CD4-positive, alpha-beta memory T cell (primary cell): ENCODE results near the gene NTN3. TPM values are rescaled to one million over a fixed set of nuclear protein-coding genes. Genes with fewer than 3 reads are reported as not detected.

Experiments used
- CTCF ChIA-PET: fragments of 350-600 bp; sonication (Branson Sonifier 250); formaldehyde crosslinking; loops from one replicate; lab custom pipeline; 2021; ENCODE audit warnings: inconsistent platforms; ENCODE audit not compliant: partially characterized antibody; lab: Charles Lee
- POLR2A ChIA-PET: fragments of 350-600 bp; sonication (Branson Sonifier 250); formaldehyde crosslinking; loops from one replicate; lab custom pipeline; 2021; ENCODE audit not compliant: partially characterized antibody; lab: Charles Lee
- DNase-seq, 5 donors: peaks; one replicate each; pipeline versions ENCODE4 v3.0.0 to v3.0.0-alpha.2; 2020 to 2022; ENCODE audit warnings: mixed read lengths in 1 of 5
- H3K27ac ChIP-seq: one replicate; pipeline ENCODE4 v1.7.0; 2013; ENCODE audit warnings: low read depth, low read length
- H3K27me3 ChIP-seq: 2 replicates; pipeline ENCODE4 v1.7.0; 2013; ENCODE audit warnings: mild to moderate bottlenecking, low read length, moderate library complexity; ENCODE audit not compliant: insufficient read depth
- H3K36me3 ChIP-seq: 2 replicates; pipeline ENCODE4 v1.7.0; 2013; ENCODE audit warnings: mild to moderate bottlenecking, low read length, moderate library complexity; ENCODE audit not compliant: insufficient read depth
- H3K4me1 ChIP-seq: 2 replicates; pipeline ENCODE4 v1.7.0; 2013; ENCODE audit warnings: mild to moderate bottlenecking, low read length, moderate library complexity; ENCODE audit not compliant: insufficient read depth
- H3K4me3 ChIP-seq, 2 donors: one replicate each; pipeline ENCODE4 v1.7.0; 2013; ENCODE audit warnings: low read length in 2 of 2, mild to moderate bottlenecking in 1 of 2
- H3K9me3 ChIP-seq, 2 donors: one replicate each; pipeline ENCODE4 v1.7.0; 2013; ENCODE audit warnings: low read length in 2 of 2, control low read depth in 1 of 2; ENCODE audit not compliant: control insufficient read depth in 1 of 2
- H3K27ac Mint-ChIP-seq, 7 donors: one replicate each; pipeline ENCODE4 v1.8.0; 2020 to 2021; ENCODE audit warnings: mixed read lengths in 7 of 7, mild to moderate bottlenecking in 6 of 7, inconsistent platforms in 3 of 7, moderate library complexity in 3 of 7
- H3K27me3 Mint-ChIP-seq, 2 donors: one replicate each; pipeline ENCODE4 v1.8.0; 2020 to 2021; ENCODE audit warnings: mixed read lengths in 2 of 2
- H3K36me3 Mint-ChIP-seq, 2 donors: one replicate each; pipeline ENCODE4 v1.8.0; 2020 to 2021; ENCODE audit warnings: mixed read lengths in 2 of 2, inconsistent platforms in 1 of 2, mild to moderate bottlenecking in 1 of 2
- H3K4me1 Mint-ChIP-seq, 4 donors: one replicate each; pipeline ENCODE4 v1.8.0; 2020 to 2021; ENCODE audit warnings: mixed read lengths in 4 of 4, mild to moderate bottlenecking in 1 of 4
- H3K4me3 Mint-ChIP-seq, 8 donors: one replicate each; pipeline ENCODE4 v1.8.0; 2020 to 2021; ENCODE audit warnings: mixed read lengths in 8 of 8, mild to moderate bottlenecking in 7 of 8, moderate library complexity in 6 of 8, inconsistent platforms in 3 of 8
- H3K9me3 Mint-ChIP-seq, 8 donors: one replicate each; pipeline ENCODE4 v1.8.0; 2020 to 2021; ENCODE audit warnings: mixed read lengths in 8 of 8, mild to moderate bottlenecking in 5 of 8, inconsistent platforms in 3 of 8, moderate library complexity in 1 of 8
- intact Hi-C: fragments of 100-400 bp; cut with micrococcal nuclease; formaldehyde crosslinking; loops from one replicate; pipeline ENCODE4 v1.15.1; 2023
- polyA plus RNA-seq, 2 donors: library from polyadenylated mRNA; unstranded; fragments of 300-500 nt; fragmentation: Illumina TruSeq; gene quantifications; one replicate each; pipeline ENCODE4 v1.2.3, GENCODE V29; 2021
- total RNA-seq, 2 experiments: library from RNA; stranded (reverse); gene quantifications; one replicate each; pipeline ENCODE4 v1.2.3, GENCODE V29; 2021

The NTN3 gene
- total and polyA plus RNA-seq, 4 experiments from 2014 or later: not detected

DNA sequence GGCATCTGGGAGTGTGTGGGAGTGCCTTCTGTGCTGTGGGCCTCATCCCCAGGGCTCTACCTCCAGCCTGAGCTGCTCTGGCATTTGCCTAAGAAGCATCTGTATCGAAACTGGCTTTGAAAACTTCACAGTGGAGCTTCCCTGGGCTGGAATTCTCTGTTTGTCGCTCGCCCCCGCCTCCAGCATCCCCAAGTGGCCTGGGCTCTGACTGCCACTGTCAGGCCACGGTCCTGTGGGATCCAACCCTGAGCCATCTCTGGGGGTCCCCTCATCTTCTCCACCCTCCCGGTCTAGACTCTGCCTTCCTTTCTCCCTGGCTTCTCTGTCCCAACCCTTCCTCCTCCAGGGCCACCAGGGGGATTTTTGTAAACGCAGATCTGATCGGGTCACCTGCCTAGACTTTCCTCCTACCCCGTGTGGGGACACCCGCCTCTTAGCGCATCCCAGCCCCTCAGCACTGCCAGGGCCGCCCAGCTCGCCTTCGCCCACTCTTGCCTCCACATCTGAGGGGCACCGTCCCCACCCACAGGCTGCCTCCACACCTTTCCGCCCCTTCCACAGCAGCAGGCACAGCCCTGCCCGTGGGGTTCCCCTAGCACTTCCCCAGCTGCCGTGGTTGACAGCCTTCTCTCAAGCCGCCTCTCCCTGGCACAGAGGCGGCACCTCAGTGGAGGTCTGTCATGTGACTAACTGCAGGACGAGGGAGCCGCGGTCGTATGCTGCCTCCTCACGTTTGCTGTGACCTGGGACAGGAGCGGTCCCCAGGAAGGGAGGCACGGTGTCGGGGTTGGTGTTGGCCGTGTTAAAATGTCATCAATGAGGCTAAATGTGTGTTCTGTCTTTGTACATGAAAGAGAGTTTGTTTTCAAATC is 15.8 kb downstream of the NTN3 start:
- H3K27ac ChIP-seq: no peak overlapping the region

DNA sequence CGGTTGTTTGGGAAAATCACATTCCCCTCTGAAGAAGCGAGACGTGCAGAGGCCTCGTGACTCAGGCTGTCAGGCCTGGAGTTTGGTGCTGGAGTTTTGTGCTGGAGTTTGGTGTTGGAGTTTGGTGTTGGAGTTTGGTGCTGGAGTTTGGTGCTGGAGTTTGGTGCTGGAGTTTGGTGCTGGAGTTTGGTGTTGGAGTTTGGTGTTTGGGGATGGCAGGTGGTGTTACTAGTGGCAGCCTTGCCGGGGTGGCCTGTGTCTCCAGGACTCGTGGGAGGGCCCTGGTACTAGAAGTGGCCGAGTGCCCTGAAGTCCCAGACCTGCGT is 16.4 kb downstream of the NTN3 start:
- Histone ChIP-seq H3K4me1 (peaks cover 14% of the 10 kb centered on the region), H3K27ac (no peak overlapping the region), H3K9me3 (no peaks in the 10 kb centered on the region), H3K27me3 (no peaks in the 10 kb centered on the region), H3K36me3 (no peaks in the 10 kb centered on the region), H3K4me3 (no peak overlapping the region)
- Mint-ChIP-seq H3K36me3 (peaks cover 0 to 1% of the 10 kb centered on the region in 2 donors), H3K4me1 (peaks cover 9 to 19% (median 13%) of the 10 kb centered on the region in 4 donors), H3K4me3 (peak overlapping the region in 7 of 8 donors; percentile 23 to 68 (median 57)), H3K27ac (peak overlapping the region; percentile 66 to 95 (median 89)), H3K9me3 (no peaks in the 10 kb centered on the region), H3K27me3 (no peaks in the 10 kb centered on the region)
- CTCF ChIA-PET: interaction anchor here (0.9 to 2.5 kb wide), 5 partner anchors 13 to 293 kb away, joined by 3 to 13 read pairs (median 5); partner anchors contain the start of genes CCNF and TBC1D24
- DNase-seq: no peak
- intact Hi-C loops: loop anchor here (1.0 kb wide), 6 partner anchors 13 to 464 kb away; partner anchors contain the start of genes ABCA3, ATP6V0C and TEDC2
- POLR2A ChIA-PET: interaction anchor here (1.3 to 2.0 kb wide), 3 partner anchors 13 to 282 kb away, joined by 4 to 8 read pairs (median 4); partner anchors contain the start of genes CCNF, MLST8 and TBC1D24

More for the DNA sequence above, 15.8 kb downstream of the NTN3 start:
- H3K27ac Mint-ChIP-seq: peak overlapping the region; percentile 66 to 95 (median 89)
- no peaks in the 10 kb centered on the region for H3K9me3 Mint-ChIP-seq
- Histone ChIP-seq H3K4me1 (peaks cover 14% of the 10 kb centered on the region), H3K9me3 (no peaks in the 10 kb centered on the region), H3K27me3 (no peaks in the 10 kb centered on the region), H3K4me3 (no peak overlapping the region), H3K36me3 (no peaks in the 10 kb centered on the region)
- H3K4me3 Mint-ChIP-seq: peak overlapping the region; percentile 23 to 68 (median 58)
- peak; percentile 76 to 91 (median 80) for DNase-seq
- intact Hi-C loops: loop anchor here (1.0 kb wide), 6 partner anchors 13 to 464 kb away; partner anchors contain the start of genes ABCA3, ATP6V0C and TEDC2
- no peaks in the 10 kb centered on the region for H3K27me3 Mint-ChIP-seq
- H3K36me3 Mint-ChIP-seq: peaks cover 0 to 1% of the 10 kb centered on the region in 2 donors
- POLR2A ChIA-PET: interaction anchor here (0.7 to 2.0 kb wide), 6 partner anchors 12 to 282 kb away, joined by 3 to 8 read pairs (median 4); partner anchors contain the start of genes CCNF, MLST8 and TBC1D24
- CTCF ChIA-PET: interaction anchor here (0.8 to 2.5 kb wide), 7 partner anchors 10 to 292 kb away, joined by 3 to 13 read pairs (median 5); partner anchors contain the start of genes ABCA3, CCNF and TBC1D24
- H3K4me1 Mint-ChIP-seq: peaks cover 9 to 19% (median 13%) of the 10 kb centered on the region in 4 donors

DNA sequence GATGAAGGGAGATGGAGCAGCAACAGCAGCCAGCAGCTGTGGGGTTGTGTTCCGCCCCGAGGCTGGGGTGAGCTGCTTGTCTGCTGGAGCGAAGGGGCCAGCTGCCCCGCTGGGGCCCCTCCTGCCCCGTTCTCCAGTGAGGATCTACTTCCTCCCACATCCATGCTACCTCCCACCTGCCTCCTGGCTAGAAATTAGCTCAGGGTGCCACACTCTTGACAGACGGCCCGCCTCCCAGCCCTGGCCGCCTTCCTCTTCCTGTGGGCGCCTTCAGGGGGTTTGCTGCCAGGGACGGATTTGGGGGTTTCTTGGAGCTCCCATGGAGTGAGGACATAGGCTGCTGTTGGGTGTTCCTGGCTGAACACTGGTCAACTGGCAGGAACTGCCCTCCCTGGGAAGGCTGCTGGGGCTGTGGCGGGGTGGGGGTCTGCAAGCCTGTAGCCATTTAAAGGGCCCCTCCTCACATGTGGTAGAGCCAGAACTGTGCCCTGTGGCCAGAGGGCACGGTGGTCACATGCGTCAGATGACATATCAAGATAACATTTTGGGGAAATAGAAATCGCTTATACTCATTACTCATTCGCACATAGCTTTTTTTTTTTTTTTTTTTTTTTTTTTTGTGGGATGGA is 16.9 kb downstream of the NTN3 start:
- ChIA-PET CTCF (interaction anchor here (0.6 to 2.5 kb wide), 7 partner anchors 15 to 294 kb away, joined by 3 to 13 read pairs (median 3); partner anchors contain the start of gene CCNF), POLR2A (interaction anchor here (1.5 to 2.0 kb wide), 2 partner anchors 14 to 58 kb away, joined by 4 to 8 read pairs; partner anchors contain the start of genes CCNF and TBC1D24)
- Histone ChIP-seq H3K27me3 (no peaks in the 10 kb centered on the region), H3K4me3 (no peak overlapping the region), H3K4me1 (peaks cover 14% of the 10 kb centered on the region), H3K36me3 (no peaks in the 10 kb centered on the region), H3K9me3 (no peaks in the 10 kb centered on the region), H3K27ac (no peak overlapping the region)
- no peak overlapping the region for H3K4me3 Mint-ChIP-seq
- no peak for DNase-seq
- peaks cover 9 to 19% (median 13%) of the 10 kb centered on the region in 4 donors for H3K4me1 Mint-ChIP-seq
- H3K36me3 Mint-ChIP-seq: peaks cover 0 to 1% of the 10 kb centered on the region in 2 donors
- intact Hi-C loops: loop anchor here (1.0 kb wide), 6 partner anchors 14 to 465 kb away; partner anchors contain the start of genes ABCA3, ATP6V0C and TEDC2
- no peaks in the 10 kb centered on the region for H3K27me3 Mint-ChIP-seq
- H3K27ac Mint-ChIP-seq: peak overlapping the region in 1 of 7 donors; percentile 95
- H3K9me3 Mint-ChIP-seq: no peaks in the 10 kb centered on the region

DNA sequence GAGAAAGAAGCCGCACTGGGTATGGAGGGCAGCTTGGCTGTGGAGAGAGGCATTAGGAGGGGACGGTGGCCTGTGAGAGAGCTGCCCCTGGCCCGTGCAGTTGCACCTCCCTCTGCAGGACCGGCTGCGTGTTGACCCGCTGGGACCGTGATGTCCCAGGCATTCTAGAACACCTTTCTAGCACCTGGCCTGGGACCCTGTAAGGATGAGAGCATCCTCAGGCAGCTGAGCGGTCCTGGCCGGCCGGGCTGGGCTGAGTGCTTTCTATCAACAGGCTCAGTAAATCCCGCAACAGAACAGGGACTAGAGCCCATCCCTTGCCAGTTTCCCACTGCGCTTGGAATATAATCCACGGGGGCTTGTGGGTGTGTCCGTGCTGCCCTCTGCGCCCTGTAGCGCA is 18.5 kb downstream of the NTN3 start:
- no peaks in the 10 kb centered on the region for H3K27me3 ChIP-seq
- ChIA-PET POLR2A (no interaction called here), CTCF (interaction anchor here (0.7 to 2.5 kb wide), 3 partner anchors 81 to 295 kb away, joined by 3 to 13 read pairs (median 4); no protein-coding TSS in a partner anchor)

DNA sequence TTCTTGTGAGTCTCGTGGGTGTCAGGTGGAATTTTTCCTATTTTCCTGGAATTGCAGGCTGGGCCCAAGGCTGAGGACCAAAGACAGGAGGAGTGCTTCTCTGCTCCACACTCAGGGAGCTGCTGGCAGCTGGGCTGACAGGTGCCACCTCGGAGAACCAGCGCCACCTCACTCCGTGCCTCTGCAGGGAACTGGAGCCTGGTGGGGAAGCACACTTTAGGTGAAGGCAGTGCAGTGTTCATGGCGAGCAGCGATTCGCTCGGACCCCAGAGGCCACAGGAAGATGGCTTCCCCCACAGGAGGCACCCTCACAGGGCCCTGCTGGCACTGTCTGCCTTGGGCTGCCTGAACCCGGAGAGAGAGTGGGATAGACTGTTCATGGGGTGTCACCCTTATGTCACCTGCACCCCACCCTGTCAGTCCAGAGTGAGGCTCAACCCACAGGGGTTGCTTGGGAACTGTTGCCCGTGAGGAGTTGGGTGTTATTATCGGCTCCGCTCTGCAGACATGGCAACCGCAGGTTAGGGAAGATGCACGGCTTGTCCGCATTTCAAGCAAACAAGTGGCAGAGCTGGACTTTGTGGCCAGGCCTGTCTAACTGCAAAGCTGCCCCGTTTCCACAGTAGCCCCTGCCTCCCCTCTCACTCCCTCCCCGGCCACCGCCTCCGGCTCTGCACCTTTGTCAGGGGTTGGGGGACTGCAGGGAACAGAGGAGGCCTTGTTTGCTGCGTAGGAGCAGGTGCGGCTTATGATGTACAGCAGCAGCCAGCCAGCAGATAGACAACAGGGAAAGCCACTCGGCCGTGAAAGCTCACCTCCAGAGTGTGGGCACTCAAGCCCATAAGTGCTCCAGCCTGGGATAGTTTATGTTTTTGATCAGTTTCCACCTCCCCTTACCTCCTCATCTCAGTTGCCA is 19.4 kb downstream of the NTN3 start:
- ChIA-PET CTCF (interaction anchor here (1.9 kb wide), 1 partner anchor 11 kb away, joined by 4 read pairs; no protein-coding TSS in a partner anchor), POLR2A (interaction anchor here (0.6 kb wide), 1 partner anchor 276 kb away, joined by 4 read pairs; the partner anchor contains the start of gene PGP)
- intact Hi-C loops: no loop called here
- H3K27ac Mint-ChIP-seq: no peak overlapping the region
- DNase-seq: no peak
- H3K4me1 ChIP-seq: peaks cover 14% of the 10 kb centered on the region
- no peaks in the 10 kb centered on the region for H3K36me3 ChIP-seq
- no peaks in the 10 kb centered on the region for H3K27me3 Mint-ChIP-seq
- H3K36me3 Mint-ChIP-seq: peaks cover 0 to 1% of the 10 kb centered on the region in 2 donors
- peaks cover 9 to 19% (median 11%) of the 10 kb centered on the region in 4 donors for H3K4me1 Mint-ChIP-seq
- no peaks in the 10 kb centered on the region for H3K27me3 ChIP-seq
- H3K9me3 ChIP-seq: no peaks in the 10 kb centered on the region
- H3K4me3 Mint-ChIP-seq: no peak overlapping the region
- H3K4me3 ChIP-seq: no peak overlapping the region
- no peak overlapping the region for H3K27ac ChIP-seq
- H3K9me3 Mint-ChIP-seq: no peaks in the 10 kb centered on the region

More for the DNA sequence above, 18.5 kb downstream of the NTN3 start:
- no peak overlapping the region for H3K27ac Mint-ChIP-seq
- H3K9me3 Mint-ChIP-seq: no peaks in the 10 kb centered on the region
- Histone ChIP-seq H3K36me3 (no peaks in the 10 kb centered on the region), H3K4me1 (peaks cover 14% of the 10 kb centered on the region), H3K9me3 (no peaks in the 10 kb centered on the region), H3K4me3 (no peak overlapping the region), H3K27ac (no peak overlapping the region)
- no peaks in the 10 kb centered on the region for H3K27me3 Mint-ChIP-seq
- H3K4me1 Mint-ChIP-seq: peaks cover 9 to 19% (median 13%) of the 10 kb centered on the region in 4 donors
- no peak for DNase-seq
- intact Hi-C loops: no loop called here
- H3K36me3 Mint-ChIP-seq: peaks cover 0 to 1% of the 10 kb centered on the region in 2 donors
- H3K4me3 Mint-ChIP-seq: no peak overlapping the region

DNA sequence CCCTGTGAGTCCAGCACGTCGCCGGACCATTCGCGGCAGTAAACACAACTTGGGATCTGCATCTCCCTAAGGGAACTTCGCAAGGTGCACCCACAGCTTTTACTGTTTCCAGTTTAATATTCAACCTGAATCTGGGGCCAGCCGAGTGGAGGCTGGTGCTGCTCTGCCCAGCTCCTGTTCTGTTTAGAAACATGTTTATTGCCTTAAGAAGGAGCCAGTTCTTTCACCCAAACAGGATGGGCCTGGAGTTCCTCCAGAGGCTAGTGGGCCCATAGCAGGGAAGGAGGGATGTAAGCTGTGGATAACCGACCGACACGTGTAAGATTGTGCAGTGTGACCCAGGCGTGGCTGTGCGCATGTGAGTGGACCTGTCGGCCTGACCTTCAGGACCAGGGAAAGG is 21.2 kb downstream of the NTN3 start:
- intact Hi-C loops: no loop called here
- Histone ChIP-seq H3K27me3 (no peaks in the 10 kb centered on the region), H3K36me3 (no peaks in the 10 kb centered on the region), H3K4me1 (peaks cover 5% of the 10 kb centered on the region), H3K27ac (no peak overlapping the region), H3K9me3 (no peaks in the 10 kb centered on the region), H3K4me3 (no peak overlapping the region)
- ChIA-PET CTCF (interaction anchor here (1.9 kb wide), 1 partner anchor 9 kb away, joined by 4 read pairs; no protein-coding TSS in a partner anchor), POLR2A (no interaction called here)
- DNase-seq: no peak
- no peak overlapping the region for H3K27ac Mint-ChIP-seq
- H3K27me3 Mint-ChIP-seq: no peaks in the 10 kb centered on the region
- H3K36me3 Mint-ChIP-seq: peaks cover 0 to 1% of the 10 kb centered on the region in 2 donors
- H3K4me3 Mint-ChIP-seq: no peak overlapping the region
- peaks cover 3 to 7% (median 3%) of the 10 kb centered on the region in 4 donors for H3K4me1 Mint-ChIP-seq
- no peaks in the 10 kb centered on the region for H3K9me3 Mint-ChIP-seq
